HG03139 (cell line): Measurements from ENCODE around the gene ZEB1.
"Not testable (repeated sequence)": the region's sequence is repeated elsewhere in the genome, so short reads cannot be mapped to it uniquely, and the experiment has no call there.

ENCODE experiments used
- ATAC-seq: cut with Tn5 transposase; IDR thresholded peaks from one replicate; pipeline ENCODE4 v1.9.1; 2021; ENCODE audit not compliant: unreplicated experiment

The ZEB1 gene

GRCh38 chr10:31363696-31364095 is 44.7 kb downstream of the ZEB1 start:
- ATAC-seq: not testable (repeated sequence)

GRCh38 chr10:31364238-31364637 is 45.2 kb downstream of the ZEB1 start:
- not testable (repeated sequence) for ATAC-seq

- no peak for ATAC-seq
Observed at GRCh38 chr10:31366703-31367102, 47.7 kb downstream of the ZEB1 start.

GRCh38 chr10:31368724-31369123 is 49.7 kb downstream of the ZEB1 start:
- ATAC-seq: no peak

- no peak for ATAC-seq
Observed at GRCh38 chr10:31372439-31372838, 53.4 kb downstream of the ZEB1 start.

- ATAC-seq: no peak
Observed at GRCh38 chr10:31374146-31374696, 55.2 kb downstream of the ZEB1 start.

GRCh38 chr10:31381171-31381570 is 62.2 kb downstream of the ZEB1 start:
- ATAC-seq: no peak

- no peak for ATAC-seq
Observed at GRCh38 chr10:31381766-31382316, 62.8 kb downstream of the ZEB1 start.

GRCh38 chr10:31383810-31384588 is 65.0 kb downstream of the ZEB1 start:
- ATAC-seq: peak; percentile 91

- peak; percentile 13 for ATAC-seq
Observed at GRCh38 chr10:31384589-31384949, 65.6 kb downstream of the ZEB1 start.

GRCh38 chr10:31390804-31391203 is 71.8 kb downstream of the ZEB1 start:
- ATAC-seq: no peak

- ATAC-seq: no peak
Observed at GRCh38 chr10:31393844-31394243, 74.8 kb downstream of the ZEB1 start.

- no peak for ATAC-seq
Observed at GRCh38 chr10:31395695-31396094, 76.7 kb downstream of the ZEB1 start.

GRCh38 chr10:31396376-31396775 is 77.4 kb downstream of the ZEB1 start:
- ATAC-seq: no peak

GRCh38 chr10:31397852-31398251 is 78.8 kb downstream of the ZEB1 start:
- ATAC-seq: no peak

GRCh38 chr10:31399171-31399570 is 80.2 kb downstream of the ZEB1 start:
- ATAC-seq: no peak

- ATAC-seq: no peak
Observed at GRCh38 chr10:31399631-31400030, 80.6 kb downstream of the ZEB1 start.

GRCh38 chr10:31401287-31401686 is 82.3 kb downstream of the ZEB1 start:
- ATAC-seq: no peak

GRCh38 chr10:31404640-31405039 is 85.6 kb downstream of the ZEB1 start:
- ATAC-seq: no peak

- ATAC-seq: not testable (repeated sequence)
Observed at GRCh38 chr10:31405829-31406228, 86.8 kb downstream of the ZEB1 start.

- not testable (repeated sequence) for ATAC-seq
Observed at GRCh38 chr10:31412397-31412796, 93.4 kb downstream of the ZEB1 start.

- ATAC-seq: no peak
Observed at GRCh38 chr10:31413325-31413724, 94.3 kb downstream of the ZEB1 start.
